K562 (cell line): Measurements from ENCODE around the gene PYGM. TPM values are rescaled to one million over a fixed set of nuclear protein-coding genes. Genes with fewer than 3 reads are reported as not detected.

Source experiments
- ATAC-seq: fragments of 200-7000 bp; cut with Tn5 transposase; 3 replicates; pipeline ENCODE4 v1.9.1; 2020; ENCODE audit warnings: moderate library complexity
- BruUV-seq: library from RNA; stranded (reverse); fragments of 400-500 nt; replicated peaks from 2 replicates; lab custom pipeline; 2021; lab: Mats Ljungman, UMichigan
- CTCF ChIA-PET: fragments of 300-600 bp; formaldehyde crosslinking; extraction: SDS; loops from one replicate; lab custom pipeline; 2021; ENCODE audit warnings: low intra/inter-chr PET ratio; lab: Yijun Ruan, JAX
- POLR2A ChIA-PET: fragments of 300-600, 350-650 bp; sonication (Branson Sonifier 250); formaldehyde crosslinking; extraction: SDS; loops from one replicate; lab custom pipeline; 2021; ENCODE audit warnings: antibody characterized with exemption, inconsistent platforms; lab: Yijun Ruan, JAX
- DNase-seq, 4 experiments: peaks; one replicate each; pipeline versions ENCODE4 v3.0.0 to v3.0.0-alpha.2; 2011 to 2018; ENCODE audit warnings: low spot score in 3 of 4, mixed read lengths in 3 of 4; ENCODE audit errors: extremely low read depth in 1 of 4
- FAIRE-seq: peaks from 2 replicates; lab custom pipeline; 2011; peaks lifted over from hg19 to GRCh38; lab: Jason Lieb, UNC
- H2AFZ ChIP-seq: 2 replicates; pipeline ENCODE4 v1.6.0; 2011; ENCODE audit warnings: low read depth, low read length, control low read depth, inconsistent platforms
- H3K27ac ChIP-seq: fragments of 200-600 bp; 3 replicates; pipeline ENCODE4 v1.8.0; 2011; ENCODE audit warnings: low read depth, mild to moderate bottlenecking, control low read depth, inconsistent platforms, low read length, moderate library complexity, mixed read lengths; ENCODE audit errors: extremely low read depth
- H3K27me3 ChIP-seq, 2 experiments: fragments of 300-600 bp in 1 of 2; 2 replicates in 1 of 2; 3 replicates in 1 of 2; pipeline versions ENCODE4 v1.6.0 to v1.8.0; 2011; ENCODE audit warnings: inconsistent platforms in 2 of 2, low read length in 2 of 2, mild to moderate bottlenecking in 1 of 2, mixed read lengths in 1 of 2, moderate library complexity in 1 of 2; ENCODE audit not compliant: control insufficient read depth in 2 of 2, insufficient read depth in 2 of 2
- H3K36me3 ChIP-seq: fragments of 300-600 bp; 3 replicates; pipeline ENCODE4 v1.8.0; 2011; ENCODE audit warnings: mild to moderate bottlenecking, low read length, inconsistent platforms; ENCODE audit not compliant: control insufficient read depth, insufficient read depth
- H3K4me1 ChIP-seq, 2 experiments: fragments of 200-600 bp in 1 of 2; replicated peaks in 1 of 2; 2 replicates in 1 of 2; 3 replicates in 1 of 2; pipeline versions ENCODE4 v1.5.1 to v1.8.0; 2011; ENCODE audit warnings: inconsistent platforms in 2 of 2, low read length in 2 of 2, mild to moderate bottlenecking in 1 of 2, mixed read lengths in 1 of 2, moderate library complexity in 1 of 2; ENCODE audit not compliant: control insufficient read depth in 2 of 2, insufficient read depth in 2 of 2
- H3K4me2 ChIP-seq: 2 replicates; pipeline ENCODE4 v1.6.1; 2011; ENCODE audit warnings: low read length, control low read depth, inconsistent platforms, mixed read lengths; ENCODE audit not compliant: insufficient read depth
- H3K4me3 ChIP-seq: fragments of 200-600 bp; sonication (generic), shearing (Covaris generic); 2 replicates; pipeline ENCODE4 v1.5.1; 2016; ENCODE audit warnings: control low read depth, inconsistent platforms
- H3K79me2 ChIP-seq: fragments of 200-600 bp; 3 replicates; pipeline ENCODE4 v1.8.0; 2011; ENCODE audit warnings: low read length, inconsistent platforms; ENCODE audit not compliant: control insufficient read depth, insufficient read depth
- H3K9ac ChIP-seq, 2 experiments: 2 replicates each; pipeline versions ENCODE4 v1.6.0 to v1.6.1; 2011; ENCODE audit warnings: low read depth in 2 of 2, low read length in 2 of 2, control low read depth in 1 of 2, inconsistent platforms in 1 of 2, mild to moderate bottlenecking in 1 of 2, mixed read lengths in 1 of 2; ENCODE audit not compliant: insufficient read depth in 1 of 2
- H3K9me1 ChIP-seq: one replicate; pipeline ENCODE4 v1.6.0; 2011; ENCODE audit warnings: inconsistent platforms, mild to moderate bottlenecking, low read length, moderate library complexity; ENCODE audit not compliant: control insufficient read depth, insufficient read depth
- H3K9me3 ChIP-seq: replicated peaks from 2 replicates; pipeline ENCODE4 v1.5.1; 2011; ENCODE audit warnings: low read depth, low read length, inconsistent platforms; ENCODE audit not compliant: control insufficient read depth, insufficient read depth
- H4K20me1 ChIP-seq: replicated peaks from 2 replicates; pipeline ENCODE4 v1.6.1; 2011; ENCODE audit warnings: low read length, inconsistent platforms, mixed read lengths; ENCODE audit not compliant: control insufficient read depth, insufficient read depth
- BDP1 ChIP-seq: IDR thresholded peaks from 3 replicates; pipeline ENCODE4 v1.6.1; 2011; ENCODE audit not compliant: insufficient read length, insufficient read depth
- CBFA2T3 ChIP-seq: fragments of 450-650 bp; IDR thresholded peaks from 2 replicates; pipeline ENCODE4 v1.6.1; 2017
- CBX1 ChIP-seq: sonication (generic); IDR thresholded peaks from 2 replicates; pipeline ENCODE4 v1.6.1; 2016; ENCODE audit warnings: antibody characterized with exemption, low read depth, mild to moderate bottlenecking
- CHAMP1 ChIP-seq: fragments of 450-650 bp; IDR thresholded peaks from 2 replicates; pipeline ENCODE4 v1.6.1; 2016; ENCODE audit warnings: mild to moderate bottlenecking
- DACH1 ChIP-seq: fragments of 450-650 bp; IDR thresholded peaks from 2 replicates; pipeline ENCODE4 v1.6.1; 2018; ENCODE audit not compliant: partially characterized antibody
- DPF2 ChIP-seq: fragments of 450-650 bp; IDR thresholded peaks from 2 replicates; pipeline ENCODE4 v1.6.1; 2016
- GABPB1 ChIP-seq: sonication (generic); formaldehyde crosslinking; IDR thresholded peaks from 2 replicates; pipeline ENCODE4 v1.8.0; 2022; ENCODE audit warnings: mild to moderate bottlenecking, missing genetic modification reagents
- HBP1 ChIP-seq: fragments of 450-650 bp; formaldehyde crosslinking; IDR thresholded peaks from 2 replicates; pipeline ENCODE4 v1.4.0; 2022; ENCODE audit warnings: missing genetic modification characterization
- HDGF ChIP-seq: fragments of 450-650 bp; IDR thresholded peaks from 2 replicates; pipeline ENCODE4 v1.6.1; 2016
- KLF10 ChIP-seq: fragments of 250-450 bp; sonication (Bioruptor Pico); IDR thresholded peaks from 2 replicates; pipeline ENCODE4 v1.6.1; 2021; ENCODE audit warnings: matching md5 sums
- NCOA6 ChIP-seq: fragments of 450-650 bp; IDR thresholded peaks from 2 replicates; pipeline ENCODE4 v1.6.1; 2017; ENCODE audit warnings: mild to moderate bottlenecking
- RAD21 ChIP-seq, 2 experiments: fragments of 250-450 bp in 1 of 2; fragments of 450-650 bp in 1 of 2; sonication (Bioruptor Pico) in 1 of 2; formaldehyde crosslinking in 1 of 2; IDR thresholded peaks in 1 of 2; conservative IDR thresholded peaks in 1 of 2; 2 replicates each; pipeline versions ENCODE4 v1.4.0 to v1.8.0; 2020 to 2022; ENCODE audit warnings: mild to moderate bottlenecking in 2 of 2, moderate library complexity in 1 of 2
- RBM34 ChIP-seq: fragments of 200-400 bp; formaldehyde crosslinking; IDR thresholded peaks from 2 replicates; pipeline ENCODE4 v1.6.1; 2018; ENCODE audit warnings: low read length, borderline replicate concordance; ENCODE audit not compliant: insufficient read depth
- SNAPC5 ChIP-seq: fragments of 250-450 bp; sonication (Bioruptor Pico); IDR thresholded peaks from 2 replicates; pipeline ENCODE4 v1.8.0; 2021; ENCODE audit warnings: moderate library complexity, mild to moderate bottlenecking, inconsistent platforms
- TARDBP ChIP-seq: fragments of 450-650 bp; IDR thresholded peaks from 2 replicates; pipeline ENCODE4 v1.6.1; 2016
- ZFP36 ChIP-seq: fragments of 150-350 bp; IDR thresholded peaks from 2 replicates; pipeline ENCODE4 v1.6.1; 2018; ENCODE audit warnings: low read length, low read depth; ENCODE audit not compliant: partially characterized antibody
- ZNF134 ChIP-seq: fragments of 250-450 bp; sonication (Bioruptor Pico); conservative IDR thresholded peaks from 2 replicates; pipeline ENCODE4 v1.4.0; 2020
- ZNF589 ChIP-seq: fragments of 200-800 bp; sonication (Bioruptor generic); IDR thresholded peaks from 2 replicates; pipeline ENCODE4 v1.6.1; 2016; ENCODE audit warnings: low read depth, missing genetic modification characterization, missing compliant biosample characterization
- WGBS: fragments of 100-300 bp; shearing (Covaris generic); methylation state at CpG from one replicate; pipeline ENCODE4 v1.1.6; 2016; ENCODE audit warnings: low coverage, mixed read lengths; ENCODE audit not compliant: insufficient coverage; ENCODE audit errors: missing lambda C conversion rate; 5-methylcytosine and 5-hydroxymethylcytosine counted together
- in situ Hi-C: fragments of 300-500 bp; cut with MboI; formaldehyde crosslinking; loops from 4 replicates; pipeline ENCODE4 v1.15.0; 2018; ENCODE audit warnings: inconsistent platforms, mixed read lengths
- intact Hi-C: fragments of 100-400 bp; cut with micrococcal nuclease; formaldehyde crosslinking; loops from 2 replicates; pipeline ENCODE4 v1.14.2; 2022
- polyA plus RNA-seq, 8 experiments: library from polyadenylated mRNA; depleted of rRNA in 4 of 8; stranded (reverse) in 5 of 8; unstranded in 3 of 8; fragments of >200 nt; fragmentation: Nextera tagmentation in 2 of 8; fragmentation: Illumina TruSeq in 1 of 8; extraction: Ambion mirVana in 2 of 8; extraction: Trizol in 1 of 8; gene quantifications; 2 replicates each; pipeline versions ENCODE4 v1.2.1 to v1.2.3, GENCODE V29; 2011 to 2014; ENCODE audit warnings: inconsistent platforms in 1 of 8, missing spikeins in 1 of 8
- total RNA-seq, 7 experiments: library from RNA; depleted of rRNA in 6 of 7; stranded (reverse); fragments of >200 nt in 6 of 7; fragmentation: Illumina TruSeq in 2 of 7; extraction: Trizol in 2 of 7; gene quantifications; 2 replicates each; pipeline versions ENCODE4 v1.2.1 to v1.2.3, GENCODE V29; 2011 to 2021; ENCODE audit warnings: low replicate concordance in 1 of 7

Gene PYGM
- total and polyA plus RNA-seq, 9 of the 15 experiments (the other 6 are each of a cell fraction or from before 2014, with no cell fraction given), result 0.07 to 1.5 (median 0.68) TPM

GRCh38 chr11:64762277-64762673 lies 2.5 kb upstream of the PYGM start (continued):
- TF ChIP-seq HBP1 (CRISPR knock-in tag), result no peak; the same call in 1 of the 2 replicates
- no peak for TF ChIP-seq CHAMP1
- TF ChIP-seq RAD21 (CRISPR knock-in tag; conservative IDR thresholded peaks at IDR 0.05 in 1 of 2, IDR thresholded peaks at IDR 0.05 in 1 of 2), result no peak

- H4K20me1 ChIP-seq, result peaks cover 26% of the 10 kb centered on the region
- no peak overlapping the region for H3K4me2 ChIP-seq
- no peak overlapping the region for H3K9ac ChIP-seq
- intact Hi-C loops, result no loop called here
- BruUV-seq, result no TSS peak
- H3K79me2 ChIP-seq, result no peaks in the 10 kb centered on the region
- H3K27me3 ChIP-seq, result no peaks in the 10 kb centered on the region
- peak in 1 of 4 experiments; percentile 30 for DNase-seq
- no peaks in the 10 kb centered on the region for H3K9me3 ChIP-seq
- peaks cover 16 to 67% of the 10 kb centered on the region in 2 experiments for H3K4me1 ChIP-seq
- ATAC-seq, result no peak
- H3K36me3 ChIP-seq, result peaks cover 41% of the 10 kb centered on the region; the same call in 2 of the 3 replicates
- CTCF ChIA-PET, result no interaction called here
- H3K9me1 ChIP-seq, result peaks cover 6% of the 10 kb centered on the region
- in situ Hi-C loops, result no loop called here
- H3K27ac ChIP-seq, result no peak overlapping the region
- H3K4me3 ChIP-seq, result no peak overlapping the region
- no peak overlapping the region for H2AFZ ChIP-seq
- FAIRE-seq, result no peak
- POLR2A ChIA-PET, result interaction anchor here (0.6 to 7.9 kb wide), 6 partner anchors 9 to 733 kb away, joined by 3 to 168 read pairs (median 4); partner anchors contain the start of gene SF1
- 45% methylated on average over 6 of the region's 7 CpGs for WGBS
- TF ChIP-seq DPF2 (no peak), RBM34 (no peak), NCOA6 (no peak), CBX1 (0 out of 2 replicates have a peak, but pooled peaks have one; percentile 43), DACH1 (no peak), ZNF589 (CRISPR knock-in tag) (no peak), ZFP36 (peak; percentile 94), GABPB1 (CRISPR knock-in tag) (no peak), CBFA2T3 (no peak), BDP1 (no peak), HDGF (peak; percentile 26; the same call in 1 of the 2 replicates), ZNF134 (peak; percentile 82), TARDBP (0 out of 2 replicates have a peak, but pooled peaks have one; percentile 27), KLF10 (CRISPR knock-in tag) (no peak), SNAPC5 (CRISPR knock-in tag) (no peak)
Measured at GRCh38 chr11:64760759-64761420, 1.1 kb upstream of the PYGM start.
